MM.1S (cell line): ENCODE data around the gene GTF2F2.
"Not testable (repeated sequence)": the region's sequence is repeated elsewhere in the genome, so short reads cannot be mapped to it uniquely, and the experiment has no call there.

Experiments
- DNase-seq: peaks from one replicate; pipeline ENCODE4 v3.0.0-alpha.2; 2015
- H2AFZ ChIP-seq: fragments of 300-600 bp; sonication (generic); 2 replicates; pipeline ENCODE4 v1.6.0; 2016; ENCODE audit warnings: antibody characterized with exemption, low read length
- H3F3A ChIP-seq: fragments of 300-600 bp; sonication (generic); 2 replicates; pipeline ENCODE4 v1.6.1; 2016; ENCODE audit warnings: mild to moderate bottlenecking, antibody characterized with exemption, low read length, moderate library complexity, mixed read lengths; ENCODE audit not compliant: insufficient read depth
- H3K27ac ChIP-seq: fragments of 300-600 bp; sonication (generic); 2 replicates; pipeline ENCODE4 v1.5.1; 2016; ENCODE audit warnings: mild to moderate bottlenecking, low read length
- H3K27me3 ChIP-seq: fragments of 300-600 bp; sonication (generic); replicated peaks from 2 replicates; pipeline ENCODE4 v1.6.0; 2016; ENCODE audit warnings: low read length; ENCODE audit not compliant: insufficient read depth
- H3K36me3 ChIP-seq: fragments of 300-600 bp; sonication (generic); replicated peaks from 2 replicates; pipeline ENCODE4 v1.6.1; 2016; ENCODE audit warnings: mild to moderate bottlenecking, low read length, mixed read lengths; ENCODE audit not compliant: insufficient read depth
- H3K4me1 ChIP-seq: fragments of 300-600 bp; sonication (generic); 2 replicates; pipeline ENCODE4 v1.6.1; 2016; ENCODE audit warnings: low read length, mixed read lengths
- H3K4me2 ChIP-seq: fragments of 300-600 bp; sonication (generic); 2 replicates; pipeline ENCODE4 v1.6.0; 2016; ENCODE audit warnings: low read depth, low read length
- H3K4me3 ChIP-seq: fragments of 300-600 bp; sonication (generic); 2 replicates; pipeline ENCODE4 v1.5.1; 2016; ENCODE audit warnings: low read length, mixed read lengths
- H3K79me2 ChIP-seq: fragments of 300-600 bp; sonication (generic); 2 replicates; pipeline ENCODE4 v1.6.1; 2016; ENCODE audit warnings: mixed run types, low read length, mixed read lengths
- H3K9ac ChIP-seq: fragments of 300-600 bp; sonication (generic); 2 replicates; pipeline ENCODE4 v1.6.1; 2016; ENCODE audit warnings: low read length, mixed read lengths
- H3K9me2 ChIP-seq: fragments of 300-600 bp; sonication (generic); replicated peaks from 2 replicates; pipeline ENCODE4 v1.6.1; 2016; ENCODE audit warnings: mild to moderate bottlenecking, low read length, mixed read lengths; ENCODE audit not compliant: insufficient read depth
- H3K9me3 ChIP-seq: fragments of 300-600 bp; sonication (generic); replicated peaks from 2 replicates; pipeline ENCODE4 v1.6.1; 2016; ENCODE audit warnings: mild to moderate bottlenecking, low read length, mixed read lengths; ENCODE audit not compliant: insufficient read depth
- H4K20me1 ChIP-seq: fragments of 300-600 bp; sonication (generic); 2 replicates; pipeline ENCODE4 v1.6.1; 2016; ENCODE audit warnings: mild to moderate bottlenecking, low read length, moderate library complexity, mixed read lengths; ENCODE audit not compliant: insufficient read depth
- EZH2 ChIP-seq: fragments of 300-600 bp; sonication (generic); optimal IDR thresholded peaks from 2 replicates; pipeline ENCODE3; 2017; ENCODE audit warnings: low read depth, mild to moderate bottlenecking, antibody characterized with exemption, low read length, mixed read lengths
- EZH2phosphoT487 ChIP-seq: fragments of 300-600 bp; sonication (generic); IDR thresholded peaks from 2 replicates; pipeline ENCODE4 v1.6.1; 2018; ENCODE audit warnings: antibody characterized with exemption, low read length
- TF ChIP-seq, protein P1 (sequence below): fragments of 300-600 bp; sonication (generic); IDR thresholded peaks from 2 replicates; pipeline ENCODE4 v1.5.1; 2016; ENCODE audit warnings: antibody characterized with exemption, low read length, mixed read lengths

The GTF2F2 gene

GRCh38 chr13:45185286-45185685 lies 65.0 kb downstream of the GTF2F2 start:
- H3K9me2 ChIP-seq: no peaks in the 10 kb centered on the region
- no peak overlapping the region for H3K4me3 ChIP-seq
- H4K20me1 ChIP-seq: no peaks in the 10 kb centered on the region
- no peaks in the 10 kb centered on the region for H3K27me3 ChIP-seq
- TF ChIP-seq EZH2phosphoT487: no peak
- no peak for TF ChIP-seq EZH2
- TF ChIP-seq, protein P1, sequence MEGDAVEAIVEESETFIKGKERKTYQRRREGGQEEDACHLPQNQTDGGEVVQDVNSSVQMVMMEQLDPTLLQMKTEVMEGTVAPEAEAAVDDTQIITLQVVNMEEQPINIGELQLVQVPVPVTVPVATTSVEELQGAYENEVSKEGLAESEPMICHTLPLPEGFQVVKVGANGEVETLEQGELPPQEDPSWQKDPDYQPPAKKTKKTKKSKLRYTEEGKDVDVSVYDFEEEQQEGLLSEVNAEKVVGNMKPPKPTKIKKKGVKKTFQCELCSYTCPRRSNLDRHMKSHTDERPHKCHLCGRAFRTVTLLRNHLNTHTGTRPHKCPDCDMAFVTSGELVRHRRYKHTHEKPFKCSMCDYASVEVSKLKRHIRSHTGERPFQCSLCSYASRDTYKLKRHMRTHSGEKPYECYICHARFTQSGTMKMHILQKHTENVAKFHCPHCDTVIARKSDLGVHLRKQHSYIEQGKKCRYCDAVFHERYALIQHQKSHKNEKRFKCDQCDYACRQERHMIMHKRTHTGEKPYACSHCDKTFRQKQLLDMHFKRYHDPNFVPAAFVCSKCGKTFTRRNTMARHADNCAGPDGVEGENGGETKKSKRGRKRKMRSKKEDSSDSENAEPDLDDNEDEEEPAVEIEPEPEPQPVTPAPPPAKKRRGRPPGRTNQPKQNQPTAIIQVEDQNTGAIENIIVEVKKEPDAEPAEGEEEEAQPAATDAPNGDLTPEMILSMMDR: no peak
- H3K9me3 ChIP-seq: no peaks in the 10 kb centered on the region
- H3K9ac ChIP-seq: no peak overlapping the region
- no peaks in the 10 kb centered on the region for H3K4me1 ChIP-seq
- H3K27ac ChIP-seq: no peak overlapping the region
- H3F3A ChIP-seq: no peaks in the 10 kb centered on the region
- no peak overlapping the region for H2AFZ ChIP-seq
- no peak for DNase-seq
- H3K4me2 ChIP-seq: no peak overlapping the region
- H3K79me2 ChIP-seq: no peaks in the 10 kb centered on the region
- H3K36me3 ChIP-seq: no peaks in the 10 kb centered on the region

DNA sequence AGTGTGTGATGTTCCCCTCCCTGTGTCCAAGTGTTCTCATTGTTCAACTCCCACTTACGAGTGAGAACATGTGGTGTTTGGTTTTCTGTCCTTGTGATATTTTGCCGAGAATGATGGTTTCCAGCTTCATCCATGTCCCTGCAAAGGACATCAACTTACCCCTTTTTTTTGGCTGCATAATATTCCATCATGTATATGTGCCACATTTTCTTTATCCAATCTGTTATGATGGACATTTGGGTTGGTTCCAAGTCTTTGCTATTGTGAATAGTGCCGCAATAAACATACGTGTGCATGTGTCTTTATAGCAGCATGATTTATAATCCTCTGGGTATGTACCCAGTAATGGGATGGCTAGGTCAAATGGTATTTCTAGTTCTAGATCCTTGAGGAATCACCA lies 68.8 kb downstream of the GTF2F2 start:
- H3K27ac ChIP-seq, H3F3A ChIP-seq, H3K9ac ChIP-seq, H3K4me2 ChIP-seq, H4K20me1 ChIP-seq, H3K36me3 ChIP-seq, H3K79me2 ChIP-seq, H3K9me2 ChIP-seq, H3K4me1 ChIP-seq, H3K27me3 ChIP-seq, DNase-seq, H3K4me3 ChIP-seq, H3K9me3 ChIP-seq, H2AFZ ChIP-seq: not testable (repeated sequence)

DNA sequence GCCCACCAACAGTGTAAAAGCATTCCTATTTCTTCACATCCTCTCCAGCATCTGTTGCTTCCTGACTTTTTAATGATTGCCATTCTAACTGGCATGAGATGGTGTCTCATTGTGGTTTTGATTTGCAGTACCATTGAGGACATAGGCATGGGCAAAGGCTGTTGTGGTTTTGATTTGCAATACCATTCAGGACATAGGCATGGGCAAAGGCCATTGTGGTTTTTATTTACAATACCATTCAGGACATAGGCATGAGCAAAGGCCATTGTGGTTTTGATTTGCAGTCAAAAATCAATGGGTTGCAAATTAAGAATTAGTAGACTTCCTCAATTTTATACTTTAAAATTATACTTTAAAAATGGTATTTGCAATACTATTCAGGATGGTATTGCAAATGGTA lies 69.2 kb downstream of the GTF2F2 start:
- not testable (repeated sequence) for H3F3A ChIP-seq, H3K27me3 ChIP-seq, H3K9me3 ChIP-seq

DNA sequence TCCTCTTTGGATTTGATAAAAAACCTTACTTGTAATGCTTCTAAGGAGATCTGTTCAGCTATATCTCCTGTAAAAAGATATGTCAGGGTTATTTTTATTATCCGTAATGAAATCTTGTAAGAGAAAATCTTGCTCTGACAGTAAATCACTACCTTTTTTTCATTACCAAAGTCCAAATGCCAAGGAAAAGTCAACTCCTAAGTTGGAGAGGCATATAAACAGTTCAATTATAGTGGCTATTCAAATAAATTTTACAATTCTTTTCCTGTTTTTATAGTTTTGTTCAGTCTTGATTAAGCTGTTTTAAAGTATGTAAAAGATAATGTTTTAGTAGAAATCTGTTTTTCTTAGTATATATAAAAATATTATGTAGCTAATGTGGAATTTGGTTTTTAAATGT lies 71.6 kb downstream of the GTF2F2 start:
- Histone ChIP-seq H3K27me3 (no peaks in the 10 kb centered on the region), H3K79me2 (no peaks in the 10 kb centered on the region), H2AFZ (no peak overlapping the region), H3K4me1 (peaks cover 12% of the 10 kb centered on the region), H3K27ac (no peak overlapping the region), H4K20me1 (no peaks in the 10 kb centered on the region), H3F3A (peaks cover 3% of the 10 kb centered on the region; the same call in 1 of the 2 replicates), H3K9me2 (no peaks in the 10 kb centered on the region), H3K9ac (no peak overlapping the region), H3K36me3 (no peaks in the 10 kb centered on the region), H3K4me2 (no peak overlapping the region), H3K4me3 (no peak overlapping the region), H3K9me3 (no peaks in the 10 kb centered on the region)
- no peak for DNase-seq
- TF ChIP-seq EZH2phosphoT487: no peak
- TF ChIP-seq, protein P1: no peak
- TF ChIP-seq EZH2: no peak

More for the DNA sequence above, 69.2 kb downstream of the GTF2F2 start:
- H3K36me3 ChIP-seq, H3K79me2 ChIP-seq, H3K9me2 ChIP-seq, H2AFZ ChIP-seq, H3K9ac ChIP-seq, H3K27ac ChIP-seq, H4K20me1 ChIP-seq, H3K4me1 ChIP-seq, H3K4me3 ChIP-seq, DNase-seq, H3K4me2 ChIP-seq: not testable (repeated sequence)
